ENCODE measurements around the gene KIF7. TPM values are rescaled to one million over a fixed set of nuclear protein-coding genes. Genes with fewer than 3 reads are reported as not detected.
A peak's percentile ranks its signal among the peaks of the same experiment; 100 is the strongest.

Gene KIF7
- total RNA-seq, 1 donor from 2014 or later, result 1.5 TPM

- intact Hi-C loops (cut with DNase I), result no loop called here
These were observed 25.1 kb upstream of the KIF7 start for GRCh38 chr15:89680282-89680873.

GRCh38 chr15:89679212-89679611 lies 23.9 kb upstream of the KIF7 start, which contains the start of gene PLIN1:
Gene PLIN1, minus strand, starts transcription at chr15:89679367. Its CDS starts 1,878 bp downstream, at chr15:89677489.
- ATAC-seq, result no peak
- Histone ChIP-seq H3K4me3 (no peak within 1 kb of the TSS), H3K27ac (peak within 1 kb of the TSS; percentile 59), H3K27me3 (ENCODE audit: low read depth) (no peaks in the 10 kb centered on the region), H3K36me3 (peaks cover 10% of the 10 kb centered on the region), H3K4me1 (peaks cover 19% of the 10 kb centered on the region), H3K9me3 (no peaks in the 10 kb centered on the region)
- no peak for TF ChIP-seq CTCF (IDR thresholded peaks at IDR 0.05)
- intact Hi-C loops (cut with DNase I), result no loop called here
- no peak for DNase-seq

More at GRCh38 chr15:89680282-89680873, 25.1 kb upstream of the KIF7 start:
- H3K27ac ChIP-seq, result peak overlapping the region; percentile 59
- peaks cover 19% of the 10 kb centered on the region for H3K4me1 ChIP-seq
- no peak overlapping the region for H3K4me3 ChIP-seq
- H3K36me3 ChIP-seq, result peaks cover 16% of the 10 kb centered on the region
- peak; percentile 95 to 97 for ATAC-seq
- no peaks in the 10 kb centered on the region for H3K9me3 ChIP-seq
- DNase-seq, result no peak
- no peaks in the 10 kb centered on the region for H3K27me3 ChIP-seq (ENCODE audit: low read depth)
- TF ChIP-seq CTCF (IDR thresholded peaks at IDR 0.05), result no peak

- TF ChIP-seq CTCF (IDR thresholded peaks at IDR 0.05), result no peak
- DNase-seq (no peak), ATAC-seq (no peak)
- no peaks in the 10 kb centered on the region for H3K36me3 ChIP-seq
- intact Hi-C loops (cut with DNase I), result no loop called here
- H3K4me3 ChIP-seq, result no peak overlapping the region
- no peaks in the 10 kb centered on the region for H3K9me3 ChIP-seq
- peaks cover 19% of the 10 kb centered on the region for H3K4me1 ChIP-seq
- no peaks in the 10 kb centered on the region for H3K27me3 ChIP-seq (ENCODE audit: low read depth)
- H3K27ac ChIP-seq, result no peak overlapping the region
These were observed 22.1 kb upstream of the KIF7 start for GRCh38 chr15:89677381-89677780.

- H3K36me3 ChIP-seq, result no peaks in the 10 kb centered on the region
- no peak overlapping the region for H3K27ac ChIP-seq
- DNase-seq, result no peak
These were observed 20.3 kb upstream of the KIF7 start for GRCh38 chr15:89675606-89676005.

GRCh38 chr15:89674526-89674925 lies 19.3 kb upstream of the KIF7 start:
- no peak for ATAC-seq

More at GRCh38 chr15:89675606-89676005, 20.3 kb upstream of the KIF7 start:
- Histone ChIP-seq H3K4me3 (no peak overlapping the region), H3K4me1 (peaks cover 11% of the 10 kb centered on the region), H3K27me3 (ENCODE audit: low read depth) (no peaks in the 10 kb centered on the region), H3K9me3 (no peaks in the 10 kb centered on the region)
- intact Hi-C loops (cut with DNase I), result no loop called here
- no peak for TF ChIP-seq CTCF (IDR thresholded peaks at IDR 0.05)
- no peak for ATAC-seq

More at GRCh38 chr15:89674526-89674925, 19.3 kb upstream of the KIF7 start:
- TF ChIP-seq CTCF (IDR thresholded peaks at IDR 0.05), result no peak
- H3K36me3 ChIP-seq, result no peaks in the 10 kb centered on the region
- intact Hi-C loops (cut with DNase I), result no loop called here
- no peaks in the 10 kb centered on the region for H3K27me3 ChIP-seq (ENCODE audit: low read depth)
- H3K4me1 ChIP-seq, result peaks cover 3% of the 10 kb centered on the region
- no peak overlapping the region for H3K4me3 ChIP-seq
- no peaks in the 10 kb centered on the region for H3K9me3 ChIP-seq
- H3K27ac ChIP-seq, result no peak overlapping the region
- DNase-seq, result no peak
